GM18951 (cell line): Measurements from ENCODE around the gene SSTR3.
"Not testable (repeated sequence)": the region's sequence is repeated elsewhere in the genome, so short reads cannot be mapped to it uniquely, and the experiment has no call there.

ENCODE experiments used
- POLR2A ChIP-seq: IDR thresholded peaks from 4 replicates; pipeline ENCODE4 v1.6.1; 2011; ENCODE audit warnings: mild to moderate bottlenecking; ENCODE audit not compliant: insufficient read length, insufficient read depth; ENCODE audit errors: extremely low read depth
- in situ Hi-C: fragments of 300-500 bp; cut with MboI; formaldehyde crosslinking; loops from one replicate; pipeline ENCODE4 v1.12.0; 2022; ENCODE audit warnings: low sequenced_read_pairs, mixed read lengths, inconsistent platforms; ENCODE audit not compliant: unreplicated experiment

SSTR3 gene

DNA sequence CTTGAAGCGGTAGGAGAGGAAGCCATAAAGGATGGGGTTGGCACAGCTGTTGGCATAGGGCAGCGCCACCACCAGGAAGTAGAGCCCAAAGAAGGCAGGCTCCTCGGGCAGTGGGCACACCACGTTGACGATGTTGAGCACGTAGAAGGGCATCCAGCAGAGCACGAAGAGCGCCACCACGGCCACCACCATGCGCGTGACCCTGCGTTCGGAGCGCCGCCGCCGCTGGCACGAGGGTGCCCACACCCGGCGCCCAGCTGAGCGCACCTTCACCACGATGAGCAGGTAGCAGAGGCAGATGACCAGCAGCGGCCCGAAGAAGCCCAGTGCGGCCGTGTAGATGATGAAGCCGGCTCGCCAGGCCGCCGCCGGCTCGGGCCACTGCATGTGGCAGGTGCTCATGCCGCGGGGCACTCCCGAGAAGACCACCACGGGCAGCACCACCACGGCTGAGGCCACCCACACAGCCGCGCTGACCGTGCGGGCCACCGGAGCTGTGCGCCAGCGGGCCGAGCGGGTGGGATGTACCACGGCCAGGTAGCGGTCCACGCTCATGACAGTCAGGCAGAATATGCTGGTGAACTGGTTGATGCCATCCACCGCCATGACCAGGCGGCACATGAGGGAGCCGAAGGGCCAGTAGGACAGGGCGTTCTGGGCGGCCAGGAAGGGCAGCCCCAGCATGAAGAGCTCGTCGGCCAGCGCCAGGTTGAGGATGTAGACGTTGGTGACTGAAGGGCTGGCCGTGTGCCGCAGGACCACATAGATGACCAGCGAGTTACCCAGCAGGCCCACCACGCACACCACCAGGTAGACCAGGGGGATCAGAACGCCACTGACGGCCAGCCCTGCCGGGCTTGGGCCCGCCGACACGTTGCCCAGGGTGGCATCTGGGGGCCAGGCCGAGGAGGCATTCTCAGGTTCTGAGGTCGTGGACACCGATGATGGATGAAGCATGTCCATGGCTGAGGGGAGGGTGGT lies 5.1 kb downstream of the SSTR3 start:
- in situ Hi-C loops, result no loop called here
- no peak for TF ChIP-seq POLR2A

DNA sequence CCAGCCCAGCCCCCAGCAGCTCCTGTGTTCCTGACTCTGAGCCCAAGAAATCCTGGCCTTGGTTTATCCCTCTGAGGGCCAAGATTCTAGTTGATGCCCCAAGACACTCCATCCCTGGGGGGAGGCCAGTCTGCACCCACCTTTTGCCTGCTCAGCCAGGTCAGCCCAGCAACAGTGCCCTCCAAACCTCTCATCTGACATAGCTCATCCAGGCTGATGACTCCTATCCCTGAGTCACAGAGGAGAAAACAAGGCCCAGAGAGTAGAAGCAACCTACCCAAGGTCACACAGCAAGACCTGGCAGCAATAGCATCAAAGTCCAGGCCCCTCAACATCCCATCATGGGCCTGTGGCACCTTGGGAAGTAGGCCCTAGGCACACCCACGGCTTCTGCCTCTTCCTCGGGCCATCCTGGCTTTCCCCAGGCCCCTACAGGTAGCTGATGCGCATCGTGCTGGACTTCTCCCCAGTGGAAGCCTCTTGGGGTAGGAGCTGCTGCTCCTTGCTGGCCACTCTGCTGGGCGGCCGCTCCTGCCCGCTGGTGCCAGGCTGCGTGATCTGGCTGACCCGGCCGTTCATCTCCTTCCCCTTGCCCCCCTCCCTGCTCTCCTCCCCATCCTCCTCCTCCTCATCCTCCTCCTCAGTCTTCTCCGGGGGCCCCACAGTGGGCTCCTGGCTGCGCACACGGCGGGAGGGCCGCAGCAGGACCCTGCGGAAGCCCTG lies 6.0 kb downstream of the SSTR3 start:
- in situ Hi-C loops, result no loop called here
- no peak for TF ChIP-seq POLR2A

DNA sequence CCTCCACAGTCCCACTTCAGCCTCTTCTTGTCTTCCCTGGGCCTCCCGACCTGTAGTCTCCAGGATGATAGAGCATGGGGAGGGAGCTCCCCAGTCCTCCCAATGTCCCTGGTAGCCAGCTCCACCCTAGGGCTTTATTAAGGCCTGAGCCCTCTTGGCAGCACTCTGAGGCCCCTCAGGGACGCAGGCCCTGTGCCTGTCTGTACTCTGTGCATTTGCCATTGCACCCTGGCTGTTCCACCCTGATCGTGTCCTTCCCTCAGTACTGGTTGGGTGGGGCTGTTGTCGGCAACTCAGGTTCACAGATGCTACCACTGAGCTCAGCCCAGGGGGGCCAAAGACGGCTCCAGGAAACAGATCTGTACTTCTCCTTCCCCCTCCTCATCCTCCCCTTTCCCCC lies 7.2 kb downstream of the SSTR3 start:
- TF ChIP-seq POLR2A, result no peak
- in situ Hi-C loops, result no loop called here

DNA sequence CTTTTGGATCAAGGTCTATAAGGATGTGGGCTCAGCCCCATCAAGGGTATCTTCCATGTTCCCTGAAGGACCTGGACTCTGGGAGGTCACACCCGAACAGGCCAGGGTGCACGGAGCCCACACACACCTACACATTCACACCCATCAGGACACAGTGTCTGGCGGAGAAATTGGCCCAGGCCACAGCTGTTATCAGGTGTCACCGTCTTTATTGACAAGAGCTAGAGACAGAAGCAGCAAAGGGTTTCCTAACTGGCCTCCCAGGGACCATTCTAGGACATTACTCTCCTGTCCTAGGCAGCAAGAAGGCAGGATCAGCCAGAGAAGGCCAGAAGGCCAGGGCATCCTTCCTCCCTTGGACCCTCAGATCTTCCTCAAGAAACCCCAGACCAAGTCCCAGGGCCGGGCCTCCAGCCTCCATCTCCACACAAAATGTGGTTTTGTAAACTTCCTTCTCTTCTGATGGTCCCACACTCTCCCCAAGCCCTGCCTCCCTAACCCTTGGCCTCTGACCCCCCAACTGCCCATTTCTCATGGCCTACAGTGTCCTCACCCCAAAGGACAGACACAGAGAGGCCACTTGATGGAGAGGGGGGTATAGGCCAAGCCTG lies 8.1 kb downstream of the SSTR3 start:
- in situ Hi-C loops, result no loop called here
- no peak for TF ChIP-seq POLR2A

DNA sequence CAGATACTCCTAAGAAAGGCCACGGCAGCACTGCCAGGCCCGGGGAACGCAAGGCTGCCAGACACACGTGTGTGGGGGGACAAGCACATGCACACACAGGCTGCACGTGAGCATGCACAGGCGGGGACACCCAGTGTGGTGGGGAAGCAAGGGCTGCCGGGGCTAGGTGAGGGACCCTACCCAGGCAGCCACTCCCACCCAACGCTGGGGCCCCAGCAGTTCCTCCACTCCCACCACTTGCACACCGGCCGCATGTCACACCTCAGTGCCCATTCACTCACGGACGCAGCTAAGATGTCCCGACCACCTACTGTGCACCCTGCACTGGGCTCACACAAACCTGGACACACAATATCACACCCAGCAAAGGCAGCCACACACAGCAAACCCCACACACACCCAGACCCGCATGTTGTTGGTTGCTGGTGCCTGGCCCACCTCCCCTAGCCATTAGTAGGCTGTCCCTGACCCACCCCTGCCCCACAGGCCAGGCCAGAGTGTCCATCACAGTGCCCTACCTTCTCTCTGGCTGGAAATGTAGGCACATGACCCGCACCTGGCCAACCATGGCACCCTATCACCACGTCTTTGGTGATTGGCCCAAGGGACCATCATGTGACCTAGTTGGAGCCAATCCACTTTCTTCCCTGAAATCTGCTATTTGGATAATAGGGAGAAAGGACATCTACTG lies 8.8 kb downstream of the SSTR3 start:
- in situ Hi-C loops, result no loop called here

DNA sequence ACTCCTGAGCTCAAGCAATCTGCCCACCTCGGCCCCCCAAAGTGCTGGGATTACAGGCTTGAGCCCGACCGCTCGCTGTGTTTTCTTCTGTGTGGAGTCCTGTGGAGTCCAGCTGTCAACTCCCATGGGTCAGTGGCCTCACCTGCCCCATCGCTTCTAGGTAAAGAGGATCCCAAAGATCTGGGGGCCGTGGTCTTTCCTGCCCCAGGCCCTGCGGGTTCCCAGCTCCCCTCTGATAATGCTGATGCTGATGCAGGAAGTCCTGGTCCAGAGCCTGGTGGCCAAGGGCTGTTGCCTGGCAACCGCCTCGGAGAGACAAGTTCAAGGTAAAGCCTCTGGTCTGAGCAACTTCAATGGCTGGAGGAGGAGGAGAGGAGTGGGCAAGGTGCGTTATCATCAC lies 9.6 kb downstream of the SSTR3 start:
- no peak for TF ChIP-seq POLR2A
- in situ Hi-C loops, result no loop called here

More for the DNA sequence above, 8.8 kb downstream of the SSTR3 start:
- TF ChIP-seq POLR2A, result no peak

DNA sequence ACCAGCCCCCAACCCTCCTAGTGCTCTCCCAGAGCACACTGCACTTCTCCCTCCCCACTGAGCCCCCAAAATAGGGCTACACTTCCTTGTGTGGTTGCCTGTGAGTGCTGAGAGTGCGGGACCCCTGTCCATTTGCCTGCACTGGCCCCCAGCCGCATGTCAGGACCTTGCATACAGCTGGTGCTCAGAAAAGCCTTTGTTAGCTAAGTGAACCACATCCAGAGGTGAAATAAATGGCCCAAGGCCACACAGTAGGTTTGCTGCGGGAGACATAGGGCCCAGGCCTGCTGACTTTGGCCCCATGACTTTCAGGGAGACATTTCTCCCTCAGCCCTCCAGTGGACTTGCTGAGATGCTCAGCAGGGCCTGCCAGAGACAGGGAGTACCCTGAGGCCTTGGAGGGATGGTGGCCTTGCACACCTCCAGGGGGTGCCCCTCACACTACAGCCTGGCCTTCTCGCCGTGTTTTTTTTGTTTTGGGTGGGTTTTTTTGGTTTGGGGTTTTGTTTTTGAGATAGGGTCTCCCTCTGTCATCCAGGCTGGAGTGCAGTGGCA lies 10.2 kb downstream of the SSTR3 start:
- no peak for TF ChIP-seq POLR2A
- in situ Hi-C loops, result no loop called here

DNA sequence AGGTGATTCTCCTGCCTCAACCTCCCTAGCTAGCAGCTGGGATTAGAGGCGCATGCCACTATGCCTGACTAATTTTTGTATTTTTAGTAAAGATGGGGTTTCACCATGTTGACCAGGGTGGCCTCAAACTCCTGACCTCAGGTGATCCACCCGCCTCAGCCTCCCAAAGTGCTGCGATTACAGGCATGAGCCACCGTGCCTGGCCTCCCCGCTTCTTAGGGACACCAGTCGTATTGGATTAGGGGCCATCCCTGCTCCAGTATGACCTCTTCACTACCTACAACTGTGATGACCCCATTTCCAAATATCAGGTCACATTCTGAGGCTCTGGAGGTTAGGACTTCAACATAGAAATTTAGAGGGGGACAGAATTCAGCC lies 10.8 kb downstream of the SSTR3 start:
- in situ Hi-C loops, result not testable (repeated sequence)

DNA sequence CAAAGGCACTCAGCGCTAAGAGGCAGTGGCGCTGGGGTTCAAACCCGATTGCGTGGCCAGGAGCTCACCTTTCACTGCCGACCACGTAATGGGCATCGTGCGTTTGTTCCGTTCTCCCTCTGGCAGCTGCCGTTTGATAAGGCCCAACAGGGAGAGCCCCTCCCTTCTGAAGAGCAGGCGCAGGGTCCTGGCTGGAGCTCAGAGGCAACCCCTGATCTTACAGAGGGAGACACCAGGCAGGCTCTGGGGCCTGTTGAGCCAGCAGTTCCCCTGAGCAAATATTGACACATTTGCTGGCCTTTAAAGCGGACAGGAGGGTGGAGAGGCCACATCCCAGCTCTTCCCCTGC lies 12.5 kb downstream of the SSTR3 start:
- no peak for TF ChIP-seq POLR2A
- in situ Hi-C loops, result no loop called here

DNA sequence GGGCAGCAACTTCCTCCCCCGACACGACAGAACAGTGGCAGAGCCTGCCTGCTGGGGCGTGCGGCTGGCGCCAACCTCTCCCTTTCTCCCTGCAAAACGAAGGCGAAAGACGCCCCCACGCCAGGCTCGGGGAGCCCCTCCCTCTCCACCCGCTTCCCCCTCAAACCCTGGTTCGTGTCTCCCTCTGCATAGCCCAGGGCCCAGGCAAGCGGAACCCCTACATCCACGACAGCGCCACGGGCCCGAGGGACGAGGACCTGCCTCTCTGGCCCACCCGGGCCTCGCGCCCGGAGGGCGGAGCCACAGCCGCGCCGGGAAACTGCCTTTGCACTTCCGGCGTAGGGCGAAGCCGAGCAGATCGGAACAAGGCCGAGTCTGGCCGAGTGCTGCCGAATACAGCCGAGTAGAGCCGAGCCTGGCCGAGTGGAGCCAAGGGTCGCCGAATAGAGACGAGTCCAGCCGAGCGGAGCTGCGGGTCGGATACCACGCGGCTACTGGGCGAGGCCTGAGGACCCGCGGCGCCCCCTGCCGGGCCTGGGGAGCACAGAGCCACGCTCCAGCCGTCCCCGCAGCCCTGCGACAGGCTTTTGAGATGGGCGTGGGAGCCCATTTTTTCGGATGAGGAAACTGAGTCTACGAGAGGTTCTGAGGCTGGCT lies 13.0 kb downstream of the SSTR3 start:
- peak; percentile 93 for TF ChIP-seq POLR2A
- in situ Hi-C loops, result no loop called here

DNA sequence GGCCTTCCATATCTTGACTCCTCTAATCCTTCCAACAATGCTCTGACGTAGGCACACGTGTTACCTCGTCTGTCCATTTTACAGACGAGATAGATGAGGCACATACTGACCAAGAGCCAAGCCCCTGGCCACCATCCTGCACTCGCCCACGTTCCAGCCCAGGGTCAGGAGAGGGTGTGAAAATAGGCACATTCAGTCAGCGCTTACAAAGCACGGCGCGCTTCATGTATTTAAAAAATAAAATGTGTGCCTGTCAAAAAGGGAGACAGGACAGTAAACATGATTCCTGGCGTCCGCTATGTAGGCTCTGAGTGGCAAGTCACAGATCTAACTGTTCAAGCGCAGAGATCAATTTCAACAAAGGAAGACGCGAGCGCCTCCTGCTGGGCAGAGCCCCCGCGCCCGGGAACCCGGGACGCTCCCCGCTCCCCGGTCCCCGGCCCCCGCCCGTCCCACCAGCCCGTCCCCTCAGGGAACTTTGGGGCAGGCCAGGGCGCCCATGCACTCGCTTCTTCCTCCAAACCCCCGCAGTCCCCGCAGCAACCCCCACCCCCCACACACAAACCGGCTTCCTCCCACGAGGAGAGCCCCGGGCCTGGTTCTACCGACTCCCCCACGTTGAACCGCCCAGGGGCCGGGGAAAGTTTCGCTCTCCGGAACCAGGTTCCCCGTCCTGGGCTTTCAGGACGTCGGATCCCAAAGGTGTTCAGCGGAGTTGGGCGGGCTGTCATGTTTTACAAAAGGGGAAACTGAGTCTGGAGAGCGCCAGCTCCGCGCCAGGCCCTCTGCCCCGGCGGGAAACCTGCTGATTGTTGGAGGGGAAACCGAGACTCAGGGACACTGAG lies 13.8 kb downstream of the SSTR3 start:
- in situ Hi-C loops, result no loop called here
- TF ChIP-seq POLR2A, result no peak
